C4-2B (cell line): Measurements from ENCODE around the gene RBMS1.

Source experiments
- CTCF ChIP-seq: fragments of 450-650 bp; conservative IDR thresholded peaks from 2 replicates; pipeline ENCODE4 v1.5.1; 2017; ENCODE audit warnings: mild to moderate bottlenecking
- ZFX ChIP-seq: fragments of 450-650 bp; IDR thresholded peaks from 2 replicates; pipeline ENCODE4 v1.6.1; 2017

- no peak for TF ChIP-seq CTCF
- no peak for TF ChIP-seq ZFX
Observed at GRCh38 chr2:160310118-160310828, 183.3 kb downstream of the RBMS1 start.
